Smooth muscle cell (in vitro differentiated cells): ENCODE data around the gene ANKZF1. TPM values are rescaled to one million over a fixed set of nuclear protein-coding genes. Genes with fewer than 3 reads are reported as not detected.
A peak's percentile ranks its signal among the peaks of the same experiment; 100 is the strongest.

Experiments used
- DNase-seq: peaks from one replicate; lab custom pipeline; 2025; ENCODE audit not compliant: unreplicated experiment; lab: John Stamatoyannopoulos, UW
- H2AFZ ChIP-seq: fragments of 200-600 bp; sonication (generic); 2 replicates; pipeline ENCODE4 v1.6.0; 2016; ENCODE audit warnings: antibody characterized with exemption, low read depth, mild to moderate bottlenecking
- H3F3A ChIP-seq: fragments of 200-600 bp; sonication (generic); 2 replicates; pipeline ENCODE4 v1.6.0; 2017; ENCODE audit warnings: antibody characterized with exemption, low read depth
- H3K27ac ChIP-seq: fragments of 200-600 bp; sonication (generic); 2 replicates; pipeline ENCODE4 v1.5.1; 2016; ENCODE audit warnings: low read depth, mild to moderate bottlenecking
- H3K27me3 ChIP-seq: fragments of 200-600 bp; sonication (generic); 2 replicates; pipeline ENCODE4 v1.6.1; 2016; ENCODE audit warnings: low read depth, mild to moderate bottlenecking
- H3K36me3 ChIP-seq: fragments of 200-600 bp; sonication (generic); 2 replicates; pipeline ENCODE4 v1.5.1; 2016; ENCODE audit warnings: low read depth
- H3K4me1 ChIP-seq: fragments of 200-600 bp; sonication (generic); 2 replicates; pipeline ENCODE4 v1.5.1; 2016; ENCODE audit warnings: low read depth
- H3K4me2 ChIP-seq: fragments of 200-600 bp; sonication (generic); 2 replicates; pipeline ENCODE4 v1.6.0; 2016; ENCODE audit warnings: mild to moderate bottlenecking
- H3K4me3 ChIP-seq: fragments of 200-600 bp; sonication (generic); 2 replicates; pipeline ENCODE4 v1.5.1; 2016; ENCODE audit warnings: mild to moderate bottlenecking
- H3K79me2 ChIP-seq: fragments of 200-600 bp; sonication (generic); 2 replicates; pipeline ENCODE4 v1.6.0; 2016; ENCODE audit warnings: low read depth, mild to moderate bottlenecking
- H3K9ac ChIP-seq: fragments of 200-600 bp; sonication (generic); 2 replicates; pipeline ENCODE4 v1.6.0; 2016; ENCODE audit warnings: low read depth
- H3K9me3 ChIP-seq: fragments of 200-600 bp; sonication (generic); replicated peaks from 2 replicates; pipeline ENCODE4 v1.5.1; 2016; ENCODE audit warnings: low read depth
- H4K20me1 ChIP-seq: fragments of 200-600 bp; sonication (generic); 2 replicates; pipeline ENCODE4 v1.6.0; 2016; ENCODE audit warnings: low read depth
- CTCF ChIP-seq: fragments of 200-600 bp; sonication (generic); IDR thresholded peaks from 2 replicates; pipeline ENCODE4 v1.5.1; 2017; ENCODE audit warnings: borderline replicate concordance, mild to moderate bottlenecking, antibody characterized with exemption; ENCODE audit not compliant: insufficient read depth, poor library complexity, severe bottlenecking
- WGBS: methylation state at CpG from one replicate; pipeline ENCODE4 v1.1.7; 2016; ENCODE audit warnings: low lambda C conversion rate; 5-methylcytosine and 5-hydroxymethylcytosine counted together
- polyA plus RNA-seq: library from polyadenylated mRNA; unstranded; fragments of >200 nt; fragmentation: Nextera tagmentation; extraction: Ambion mirVana; gene quantifications from 2 replicates; pipeline ENCODE4 v1.2.1, GENCODE V29; 2016
- total RNA-seq: library from RNA; depleted of rRNA; stranded (reverse); fragments of >200 nt; gene quantifications from 2 replicates; pipeline ENCODE4 v1.2.3, GENCODE V29; 2014

Gene ANKZF1
- total and polyA plus RNA-seq, 2 experiments from 2014 or later = 31.7 to 52.6 TPM

GRCh38 chr2:219207134-219207883, 22.3 kb upstream of the ANKZF1 start:
- H3K4me2 ChIP-seq = peak overlapping the region; percentile 81
- peak overlapping the region; percentile 80 for H3K9ac ChIP-seq
- no peaks in the 10 kb centered on the region for H3K36me3 ChIP-seq
- WGBS = 45% methylated on average over 14 of the region's 22 CpGs
- no peaks in the 10 kb centered on the region for H3K79me2 ChIP-seq
- H3F3A ChIP-seq = peaks cover 5% of the 10 kb centered on the region
- H3K27ac ChIP-seq = peak overlapping the region; percentile 87
- H2AFZ ChIP-seq = no peak overlapping the region
- H3K27me3 ChIP-seq = no peaks in the 10 kb centered on the region
- peak overlapping the region; percentile 96 for H3K4me3 ChIP-seq
- no peaks in the 10 kb centered on the region for H3K4me1 ChIP-seq
- no peak for TF ChIP-seq CTCF
- no peaks in the 10 kb centered on the region for H4K20me1 ChIP-seq
- no peaks in the 10 kb centered on the region for H3K9me3 ChIP-seq
- no peak for DNase-seq

GRCh38 chr2:219207884-219208740, 21.5 kb upstream of the ANKZF1 start:
- Histone ChIP-seq H3F3A (peaks cover 5% of the 10 kb centered on the region), H3K4me3 (peak overlapping the region; percentile 96), H3K79me2 (no peaks in the 10 kb centered on the region), H3K9me3 (no peaks in the 10 kb centered on the region), H4K20me1 (no peaks in the 10 kb centered on the region), H2AFZ (no peak overlapping the region), H3K4me2 (peak overlapping the region; percentile 81), H3K36me3 (no peaks in the 10 kb centered on the region), H3K4me1 (no peaks in the 10 kb centered on the region), H3K9ac (no peak overlapping the region), H3K27ac (peak overlapping the region; percentile 87), H3K27me3 (no peaks in the 10 kb centered on the region)
- WGBS = 89% methylated on average over 17 of the region's 17 CpGs
- TF ChIP-seq CTCF = no peak
- no peak for DNase-seq

- H3F3A ChIP-seq = peaks cover 5% of the 10 kb centered on the region
- no peak overlapping the region for H3K9ac ChIP-seq
- H2AFZ ChIP-seq = no peak overlapping the region
- H3K79me2 ChIP-seq = no peaks in the 10 kb centered on the region
- no peak overlapping the region for H3K4me2 ChIP-seq
- no peaks in the 10 kb centered on the region for H3K9me3 ChIP-seq
- TF ChIP-seq CTCF = no peak
- H3K4me3 ChIP-seq = no peak overlapping the region
- no peak overlapping the region for H3K27ac ChIP-seq
- WGBS = 96% methylated on average over 18 of the region's 18 CpGs
- no peaks in the 10 kb centered on the region for H4K20me1 ChIP-seq
- no peaks in the 10 kb centered on the region for H3K4me1 ChIP-seq
- no peaks in the 10 kb centered on the region for H3K27me3 ChIP-seq
- DNase-seq = no peak
- H3K36me3 ChIP-seq = no peaks in the 10 kb centered on the region
Observed at GRCh38 chr2:219209236-219210195, 20.1 kb upstream of the ANKZF1 start.
